Vagina (tissue), 2 donors: Measurements from ENCODE around the gene TJP2. TPM values are rescaled to one million over a fixed set of nuclear protein-coding genes. Genes with fewer than 3 reads are reported as not detected.

Experiments
- DNase-seq, 2 donors: peaks; one replicate each; pipeline ENCODE4 v3.0.0-alpha.2; 2017; ENCODE audit errors: extremely low spot score in 2 of 2
- H3K27ac ChIP-seq: fragments of 200-600 bp; sonication (generic); one replicate; pipeline ENCODE4 v1.5.1; 2019
- H3K27me3 ChIP-seq: fragments of 200-600 bp; sonication (generic); one replicate; pipeline ENCODE4 v1.5.1; 2019
- H3K36me3 ChIP-seq, 2 donors: fragments of 200-600 bp; sonication (generic); one replicate each; pipeline ENCODE4 v1.5.1; 2017 to 2019
- H3K4me1 ChIP-seq: fragments of 200-600 bp; sonication (generic); one replicate; pipeline ENCODE4 v1.5.1; 2019
- H3K4me3 ChIP-seq, 2 donors: fragments of 200-600 bp; sonication (generic); 1 replicate in 1 of 2; 2 replicates in 1 of 2; pipeline ENCODE4 v1.5.1; 2016 to 2019
- H3K9me3 ChIP-seq: fragments of 200-600 bp; sonication (generic); one replicate; pipeline ENCODE4 v1.5.1; 2019
- CTCF ChIP-seq, 3 experiments: fragments of 450-650 bp in 2 of 3; fragments of 200-600 bp in 1 of 3; sonication (generic) in 1 of 3; IDR thresholded peaks; one replicate each; pipeline ENCODE4 v1.5.1; 2017 to 2019; ENCODE audit warnings: antibody characterized with exemption in 3 of 3, mild to moderate bottlenecking in 2 of 3, moderate library complexity in 2 of 3
- POLR2A ChIP-seq, 2 donors: fragments of 450-650 bp; IDR thresholded peaks; one replicate each; pipeline ENCODE4 v1.6.1; 2017; ENCODE audit warnings: antibody characterized with exemption in 2 of 2, mild to moderate bottlenecking in 2 of 2, moderate library complexity in 2 of 2
- POLR2AphosphoS5 ChIP-seq, 2 donors: sonication (generic); formaldehyde crosslinking; IDR thresholded peaks; one replicate each; pipeline ENCODE4 v1.9.0; 2017; ENCODE audit warnings: antibody characterized with exemption in 2 of 2, mild to moderate bottlenecking in 2 of 2, low read depth in 1 of 2; ENCODE audit not compliant: insufficient read depth in 1 of 2
- intact Hi-C: fragments of 100-400 bp; cut with DNase I; formaldehyde crosslinking; loops from one replicate; pipeline ENCODE4 v1.15.1; 2023
- total RNA-seq: library from RNA; depleted of rRNA; stranded (reverse); fragments of >200 nt; gene quantifications from one replicate; pipeline ENCODE4 v1.2.3, GENCODE V29; 2016

Gene TJP2
- total RNA-seq, 1 donor from 2014 or later: 68.3 TPM

GRCh38 chr9:69151506-69151905 lies 22.6 kb upstream of the TJP2 start:
- Histone ChIP-seq H3K9me3 (no peaks in the 10 kb centered on the region), H3K4me1 (peaks cover 10% of the 10 kb centered on the region)
- no peak for DNase-seq

GRCh38 chr9:69153707-69154521 lies 20.2 kb upstream of the TJP2 start:
- Histone ChIP-seq H3K27ac (no peak overlapping the region), H3K9me3 (no peaks in the 10 kb centered on the region), H3K27me3 (no peaks in the 10 kb centered on the region), H3K4me3 (no peak overlapping the region), H3K36me3 (no peaks in the 10 kb centered on the region), H3K4me1 (peaks cover 10% of the 10 kb centered on the region)
- DNase-seq: no peak
- TF ChIP-seq CTCF (IDR thresholded peaks at IDR 0.05): no peak
- TF ChIP-seq POLR2AphosphoS5 (IDR thresholded peaks at IDR 0.05; ENCODE audit: insufficient read depth in 1 of 2, low read depth in 1 of 2): no peak
- TF ChIP-seq POLR2A (IDR thresholded peaks at IDR 0.05): no peak
- intact Hi-C loops: no loop called here

More at GRCh38 chr9:69151506-69151905, 22.6 kb upstream of the TJP2 start:
- Histone ChIP-seq H3K27ac (no peak overlapping the region), H3K36me3 (no peaks in the 10 kb centered on the region), H3K27me3 (no peaks in the 10 kb centered on the region), H3K4me3 (no peak overlapping the region)
- TF ChIP-seq POLR2AphosphoS5 (IDR thresholded peaks at IDR 0.05; ENCODE audit: insufficient read depth in 1 of 2, low read depth in 1 of 2): no peak
- TF ChIP-seq POLR2A (IDR thresholded peaks at IDR 0.05): no peak
- TF ChIP-seq CTCF (IDR thresholded peaks at IDR 0.05): no peak
- intact Hi-C loops: no loop called here

- Histone ChIP-seq H3K4me3 (no peak overlapping the region), H3K9me3 (no peaks in the 10 kb centered on the region), H3K27ac (no peak overlapping the region), H3K36me3 (no peaks in the 10 kb centered on the region), H3K4me1 (no peaks in the 10 kb centered on the region), H3K27me3 (no peaks in the 10 kb centered on the region)
- no peak for TF ChIP-seq CTCF (IDR thresholded peaks at IDR 0.05)
- no peak for TF ChIP-seq POLR2A (IDR thresholded peaks at IDR 0.05)
- no peak for TF ChIP-seq POLR2AphosphoS5 (IDR thresholded peaks at IDR 0.05; ENCODE audit: insufficient read depth in 1 of 2, low read depth in 1 of 2)
- no peak for DNase-seq
- intact Hi-C loops: no loop called here
Measured at GRCh38 chr9:69155341-69156030, 18.6 kb upstream of the TJP2 start.

GRCh38 chr9:69157751-69158466 lies 16.2 kb upstream of the TJP2 start:
- no peak for DNase-seq
- H3K4me3 ChIP-seq: no peak overlapping the region
- intact Hi-C loops: no loop called here
- no peak overlapping the region for H3K27ac ChIP-seq
- H3K4me1 ChIP-seq: no peaks in the 10 kb centered on the region
- H3K36me3 ChIP-seq: no peaks in the 10 kb centered on the region
- H3K27me3 ChIP-seq: no peaks in the 10 kb centered on the region
- no peak for TF ChIP-seq POLR2A (IDR thresholded peaks at IDR 0.05)
- no peak for TF ChIP-seq CTCF (IDR thresholded peaks at IDR 0.05)
- no peak for TF ChIP-seq POLR2AphosphoS5 (IDR thresholded peaks at IDR 0.05; ENCODE audit: insufficient read depth in 1 of 2, low read depth in 1 of 2)
- H3K9me3 ChIP-seq: no peaks in the 10 kb centered on the region
